Upper lobe of left lung (tissue), 4 donors: ENCODE measurements around the gene MYO5B.

Experiments
- CTCF ChIP-seq, 6 experiments: fragments of 450-650 bp in 4 of 6; fragments of 200-600 bp in 2 of 6; sonication (generic) in 2 of 6; IDR thresholded peaks; one replicate each; pipeline ENCODE4 v1.5.1; 2016 to 2019; ENCODE audit warnings: antibody characterized with exemption in 6 of 6
- EP300 ChIP-seq, 4 donors: sonication (generic); formaldehyde crosslinking; IDR thresholded peaks; one replicate each; pipeline ENCODE4 v1.5.1; 2017; ENCODE audit warnings: antibody characterized with exemption in 4 of 4, control low read depth in 2 of 4
- POLR2AphosphoS5 ChIP-seq, 2 donors: sonication (generic); formaldehyde crosslinking; IDR thresholded peaks; one replicate each; pipeline ENCODE4 v1.5.1; 2017; ENCODE audit warnings: antibody characterized with exemption in 2 of 2

GRCh38 chr18:49933530-49934128 lies 261.3 kb downstream of the MYO5B start:
- TF ChIP-seq CTCF (IDR thresholded peaks at IDR 0.05) (no peak), POLR2AphosphoS5 (IDR thresholded peaks at IDR 0.05) (no peak), EP300 (IDR thresholded peaks at IDR 0.05) (no peak)
